K562 (cell line): Measurements from ENCODE around the gene HS3ST2. TPM values are rescaled to one million over a fixed set of nuclear protein-coding genes. Genes with fewer than 3 reads are reported as not detected.

Source experiments
- ATAC-seq: fragments of 200-7000 bp; cut with Tn5 transposase; 3 replicates; pipeline ENCODE4 v1.9.1; 2020; ENCODE audit warnings: moderate library complexity
- BruUV-seq: library from RNA; stranded (reverse); fragments of 400-500 nt; replicated peaks from 2 replicates; lab custom pipeline; 2021; lab: Mats Ljungman, UMichigan
- CTCF ChIA-PET: fragments of 300-600 bp; formaldehyde crosslinking; extraction: SDS; loops from one replicate; lab custom pipeline; 2021; ENCODE audit warnings: low intra/inter-chr PET ratio; lab: Yijun Ruan, JAX
- POLR2A ChIA-PET: fragments of 300-600, 350-650 bp; sonication (Branson Sonifier 250); formaldehyde crosslinking; extraction: SDS; loops from one replicate; lab custom pipeline; 2021; ENCODE audit warnings: antibody characterized with exemption, inconsistent platforms; lab: Yijun Ruan, JAX
- DNase-seq, 4 experiments: peaks; one replicate each; pipeline versions ENCODE4 v3.0.0 to v3.0.0-alpha.2; 2011 to 2018; ENCODE audit warnings: low spot score in 3 of 4, mixed read lengths in 3 of 4; ENCODE audit errors: extremely low read depth in 1 of 4
- FAIRE-seq: peaks from 2 replicates; lab custom pipeline; 2011; peaks lifted over from hg19 to GRCh38; lab: Jason Lieb, UNC
- H2AFZ ChIP-seq: 2 replicates; pipeline ENCODE4 v1.6.0; 2011; ENCODE audit warnings: low read depth, low read length, control low read depth, inconsistent platforms
- H3K27ac ChIP-seq: fragments of 200-600 bp; 3 replicates; pipeline ENCODE4 v1.8.0; 2011; ENCODE audit warnings: low read depth, mild to moderate bottlenecking, control low read depth, inconsistent platforms, low read length, moderate library complexity, mixed read lengths; ENCODE audit errors: extremely low read depth
- H3K27me3 ChIP-seq, 2 experiments: fragments of 300-600 bp in 1 of 2; 2 replicates in 1 of 2; 3 replicates in 1 of 2; pipeline versions ENCODE4 v1.6.0 to v1.8.0; 2011; ENCODE audit warnings: inconsistent platforms in 2 of 2, low read length in 2 of 2, mild to moderate bottlenecking in 1 of 2, mixed read lengths in 1 of 2, moderate library complexity in 1 of 2; ENCODE audit not compliant: control insufficient read depth in 2 of 2, insufficient read depth in 2 of 2
- H3K36me3 ChIP-seq: fragments of 300-600 bp; 3 replicates; pipeline ENCODE4 v1.8.0; 2011; ENCODE audit warnings: mild to moderate bottlenecking, low read length, inconsistent platforms; ENCODE audit not compliant: control insufficient read depth, insufficient read depth
- H3K4me1 ChIP-seq, 2 experiments: fragments of 200-600 bp in 1 of 2; replicated peaks in 1 of 2; 2 replicates in 1 of 2; 3 replicates in 1 of 2; pipeline versions ENCODE4 v1.5.1 to v1.8.0; 2011; ENCODE audit warnings: inconsistent platforms in 2 of 2, low read length in 2 of 2, mild to moderate bottlenecking in 1 of 2, mixed read lengths in 1 of 2, moderate library complexity in 1 of 2; ENCODE audit not compliant: control insufficient read depth in 2 of 2, insufficient read depth in 2 of 2
- H3K4me2 ChIP-seq: 2 replicates; pipeline ENCODE4 v1.6.1; 2011; ENCODE audit warnings: low read length, control low read depth, inconsistent platforms, mixed read lengths; ENCODE audit not compliant: insufficient read depth
- H3K4me3 ChIP-seq: fragments of 200-600 bp; sonication (generic), shearing (Covaris generic); 2 replicates; pipeline ENCODE4 v1.5.1; 2016; ENCODE audit warnings: control low read depth, inconsistent platforms
- H3K79me2 ChIP-seq: fragments of 200-600 bp; 3 replicates; pipeline ENCODE4 v1.8.0; 2011; ENCODE audit warnings: low read length, inconsistent platforms; ENCODE audit not compliant: control insufficient read depth, insufficient read depth
- H3K9ac ChIP-seq, 2 experiments: 2 replicates each; pipeline versions ENCODE4 v1.6.0 to v1.6.1; 2011; ENCODE audit warnings: low read depth in 2 of 2, low read length in 2 of 2, control low read depth in 1 of 2, inconsistent platforms in 1 of 2, mild to moderate bottlenecking in 1 of 2, mixed read lengths in 1 of 2; ENCODE audit not compliant: insufficient read depth in 1 of 2
- H3K9me1 ChIP-seq: one replicate; pipeline ENCODE4 v1.6.0; 2011; ENCODE audit warnings: inconsistent platforms, mild to moderate bottlenecking, low read length, moderate library complexity; ENCODE audit not compliant: control insufficient read depth, insufficient read depth
- H3K9me3 ChIP-seq: replicated peaks from 2 replicates; pipeline ENCODE4 v1.5.1; 2011; ENCODE audit warnings: low read depth, low read length, inconsistent platforms; ENCODE audit not compliant: control insufficient read depth, insufficient read depth
- H4K20me1 ChIP-seq: replicated peaks from 2 replicates; pipeline ENCODE4 v1.6.1; 2011; ENCODE audit warnings: low read length, inconsistent platforms, mixed read lengths; ENCODE audit not compliant: control insufficient read depth, insufficient read depth
- BDP1 ChIP-seq: IDR thresholded peaks from 3 replicates; pipeline ENCODE4 v1.6.1; 2011; ENCODE audit not compliant: insufficient read length, insufficient read depth
- CEBPB ChIP-seq: fragments of 450-650 bp; IDR thresholded peaks from 2 replicates; pipeline ENCODE4 v1.6.1; 2016; ENCODE audit warnings: missing genetic modification characterization, missing compliant biosample characterization
- CEBPG ChIP-seq, 3 experiments: fragments of 200-800 bp in 1 of 3; sonication (Bioruptor generic) in 1 of 3; sonication (generic) in 1 of 3; formaldehyde crosslinking in 1 of 3; IDR thresholded peaks in 2 of 3; conservative IDR thresholded peaks in 1 of 3; 2 replicates each; pipeline versions ENCODE4 v1.6.1 to v1.8.0; 2016 to 2022; ENCODE audit warnings: missing compliant biosample characterization in 2 of 3, missing genetic modification characterization in 2 of 3, mild to moderate bottlenecking in 1 of 3, missing genetic modification reagents in 1 of 3
- HNRNPLL ChIP-seq: fragments of 200-400 bp; formaldehyde crosslinking; IDR thresholded peaks from 2 replicates; pipeline ENCODE4 v1.6.1; 2017; ENCODE audit warnings: low read length, low read depth, mild to moderate bottlenecking; ENCODE audit not compliant: poor library complexity, severe bottlenecking
- POLR2A ChIP-seq: fragments of 450-650 bp; conservative IDR thresholded peaks from 2 replicates; pipeline ENCODE4 v1.6.1; 2016
- ZNF280A ChIP-seq: fragments of 450-650 bp; IDR thresholded peaks from 2 replicates; pipeline ENCODE4 v1.6.1; 2018; ENCODE audit warnings: mild to moderate bottlenecking, low read depth; ENCODE audit not compliant: partially characterized antibody
- WGBS: fragments of 100-300 bp; shearing (Covaris generic); methylation state at CpG from one replicate; pipeline ENCODE4 v1.1.6; 2016; ENCODE audit warnings: low coverage, mixed read lengths; ENCODE audit not compliant: insufficient coverage; ENCODE audit errors: missing lambda C conversion rate; 5-methylcytosine and 5-hydroxymethylcytosine counted together
- in situ Hi-C: fragments of 300-500 bp; cut with MboI; formaldehyde crosslinking; loops from 4 replicates; pipeline ENCODE4 v1.15.0; 2018; ENCODE audit warnings: inconsistent platforms, mixed read lengths
- intact Hi-C: fragments of 100-400 bp; cut with micrococcal nuclease; formaldehyde crosslinking; loops from 2 replicates; pipeline ENCODE4 v1.14.2; 2022
- polyA plus RNA-seq, 8 experiments: library from polyadenylated mRNA; depleted of rRNA in 4 of 8; stranded (reverse) in 5 of 8; unstranded in 3 of 8; fragments of >200 nt; fragmentation: Nextera tagmentation in 2 of 8; fragmentation: Illumina TruSeq in 1 of 8; extraction: Ambion mirVana in 2 of 8; extraction: Trizol in 1 of 8; gene quantifications; 2 replicates each; pipeline versions ENCODE4 v1.2.1 to v1.2.3, GENCODE V29; 2011 to 2014; ENCODE audit warnings: inconsistent platforms in 1 of 8, missing spikeins in 1 of 8
- total RNA-seq, 7 experiments: library from RNA; depleted of rRNA in 6 of 7; stranded (reverse); fragments of >200 nt in 6 of 7; fragmentation: Illumina TruSeq in 2 of 7; extraction: Trizol in 2 of 7; gene quantifications; 2 replicates each; pipeline versions ENCODE4 v1.2.1 to v1.2.3, GENCODE V29; 2011 to 2021; ENCODE audit warnings: low replicate concordance in 1 of 7
- TF ChIP-seq, protein P1 (sequence below): fragments of 450-650 bp; IDR thresholded peaks from 2 replicates; pipeline ENCODE4 v1.6.1; 2016; ENCODE audit warnings: low read depth, mild to moderate bottlenecking, moderate library complexity
- TF ChIP-seq, protein P2 (sequence below): fragments of 450-650 bp; formaldehyde crosslinking; IDR thresholded peaks from 2 replicates; pipeline ENCODE4 v1.4.0; 2020; ENCODE audit warnings: mild to moderate bottlenecking
- TF ChIP-seq, protein P3 (sequence below): fragments of 250-450 bp; sonication (Bioruptor Pico); IDR thresholded peaks from 2 replicates; pipeline ENCODE4 v1.4.0; 2020; ENCODE audit warnings: mild to moderate bottlenecking

HS3ST2 gene
- total and polyA plus RNA-seq, 9 of the 15 experiments (the other 6 are each of a cell fraction or from before 2014, with no cell fraction given), result not detected

DNA sequence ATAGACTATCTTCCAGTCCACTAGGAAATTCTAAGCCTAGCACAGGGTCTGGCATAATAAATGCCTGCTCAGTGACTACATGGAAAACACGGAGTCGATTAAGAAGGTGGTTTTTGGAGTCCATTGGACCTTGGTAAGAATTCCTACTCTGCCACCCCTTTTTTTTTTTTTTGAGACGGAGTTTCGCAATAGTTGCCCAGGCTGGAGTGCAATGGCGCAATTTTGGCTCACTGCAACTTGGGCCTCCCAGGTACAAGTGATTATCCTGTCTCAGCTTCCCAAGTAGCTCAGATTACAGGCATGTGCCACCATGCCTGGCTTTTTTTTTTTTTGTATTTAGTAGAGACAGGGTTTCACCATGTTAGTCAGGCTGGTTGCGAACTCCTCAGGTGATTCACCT is 123.2 kb downstream of the HS3ST2 start:
- in situ Hi-C loops (no loop called here), intact Hi-C loops (no loop called here)
- no peaks in the 10 kb centered on the region for H4K20me1 ChIP-seq
- no peak overlapping the region for H3K4me2 ChIP-seq
- H3K36me3 ChIP-seq, result no peaks in the 10 kb centered on the region
- FAIRE-seq (no peak), DNase-seq (no peak), ATAC-seq (no peak)
- no peak overlapping the region for H3K9ac ChIP-seq
- H3K9me3 ChIP-seq, result no peaks in the 10 kb centered on the region
- 0% methylated on average over 5 of the region's 6 CpGs for WGBS
- ChIA-PET CTCF (no interaction called here), POLR2A (interaction anchor here (0.7 to 1.1 kb wide), 2 partner anchors 8 to 467 kb away, joined by 3 to 4 read pairs; no protein-coding TSS in a partner anchor)
- H3K4me3 ChIP-seq, result no peak overlapping the region
- no peak overlapping the region for H3K27ac ChIP-seq
- BruUV-seq, result no TSS peak
- H3K27me3 ChIP-seq, result peaks cover 3 to 7% of the 10 kb centered on the region in 2 experiments; a peak in 2 of 5 replicates
- peak; percentile 81 for TF ChIP-seq CEBPB (tag)
- TF ChIP-seq, protein P1, sequence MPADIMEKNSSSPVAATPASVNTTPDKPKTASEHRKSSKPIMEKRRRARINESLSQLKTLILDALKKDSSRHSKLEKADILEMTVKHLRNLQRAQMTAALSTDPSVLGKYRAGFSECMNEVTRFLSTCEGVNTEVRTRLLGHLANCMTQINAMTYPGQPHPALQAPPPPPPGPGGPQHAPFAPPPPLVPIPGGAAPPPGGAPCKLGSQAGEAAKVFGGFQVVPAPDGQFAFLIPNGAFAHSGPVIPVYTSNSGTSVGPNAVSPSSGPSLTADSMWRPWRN, result no peak
- TF ChIP-seq CEBPG (CRISPR knock-in tag; IDR thresholded peaks at IDR 0.05), result no peak
- TF ChIP-seq CEBPG (tag; conservative IDR thresholded peaks at IDR 0.05 in 1 of 2, IDR thresholded peaks at IDR 0.05 in 1 of 2), result peak in 1 of 2 experiments; percentile 59; a peak in 2 of 4 replicates
- H3K9me1 ChIP-seq, result no peaks in the 10 kb centered on the region
- no peaks in the 10 kb centered on the region for H3K79me2 ChIP-seq
- H2AFZ ChIP-seq, result no peak overlapping the region
- no peaks in the 10 kb centered on the region for H3K4me1 ChIP-seq

GRCh38 chr16:22938647-22939046 is 124.7 kb downstream of the HS3ST2 start:
- TF ChIP-seq, protein P2, sequence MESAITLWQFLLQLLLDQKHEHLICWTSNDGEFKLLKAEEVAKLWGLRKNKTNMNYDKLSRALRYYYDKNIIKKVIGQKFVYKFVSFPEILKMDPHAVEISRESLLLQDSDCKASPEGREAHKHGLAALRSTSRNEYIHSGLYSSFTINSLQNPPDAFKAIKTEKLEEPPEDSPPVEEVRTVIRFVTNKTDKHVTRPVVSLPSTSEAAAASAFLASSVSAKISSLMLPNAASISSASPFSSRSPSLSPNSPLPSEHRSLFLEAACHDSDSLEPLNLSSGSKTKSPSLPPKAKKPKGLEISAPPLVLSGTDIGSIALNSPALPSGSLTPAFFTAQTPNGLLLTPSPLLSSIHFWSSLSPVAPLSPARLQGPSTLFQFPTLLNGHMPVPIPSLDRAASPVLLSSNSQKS, result no peak
- TF ChIP-seq ZNF280A (no peak), POLR2A (no peak), BDP1 (no peak), HNRNPLL (no peak)
- TF ChIP-seq, protein P3, sequence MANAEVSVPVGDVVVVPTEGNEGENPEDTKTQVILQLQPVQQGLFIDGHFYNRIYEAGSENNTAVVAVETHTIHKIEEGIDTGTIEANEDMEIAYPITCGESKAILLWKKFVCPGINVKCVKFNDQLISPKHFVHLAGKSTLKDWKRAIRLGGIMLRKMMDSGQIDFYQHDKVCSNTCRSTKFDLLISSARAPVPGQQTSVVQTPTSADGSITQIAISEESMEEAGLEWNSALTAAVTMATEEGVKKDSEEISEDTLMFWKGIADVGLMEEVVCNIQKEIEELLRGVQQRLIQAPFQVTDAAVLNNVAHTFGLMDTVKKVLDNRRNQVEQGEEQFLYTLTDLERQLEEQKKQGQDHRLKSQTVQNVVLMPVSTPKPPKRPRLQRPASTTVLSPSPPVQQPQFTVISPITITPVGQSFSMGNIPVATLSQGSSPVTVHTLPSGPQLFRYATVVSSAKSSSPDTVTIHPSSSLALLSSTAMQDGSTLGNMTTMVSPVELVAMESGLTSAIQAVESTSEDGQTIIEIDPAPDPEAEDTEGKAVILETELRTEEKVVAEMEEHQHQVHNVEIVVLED (CRISPR knock-in tag), result no peak
- WGBS, result 0% methylated on average over 1 of the region's 1 CpG
- Histone ChIP-seq H3K4me1 (no peaks in the 10 kb centered on the region), H3K36me3 (no peaks in the 10 kb centered on the region), H2AFZ (no peak overlapping the region), H3K79me2 (no peaks in the 10 kb centered on the region), H3K9me3 (no peaks in the 10 kb centered on the region), H3K4me3 (no peak overlapping the region), H4K20me1 (no peaks in the 10 kb centered on the region), H3K4me2 (no peak overlapping the region), H3K27ac (no peak overlapping the region), H3K27me3 (peaks cover 0 to 2% of the 10 kb centered on the region in 2 experiments; a peak in 1 of 5 replicates), H3K9me1 (no peaks in the 10 kb centered on the region), H3K9ac (no peak overlapping the region)
- ChIA-PET POLR2A (no interaction called here), CTCF (no interaction called here)
- in situ Hi-C loops (no loop called here), intact Hi-C loops (no loop called here)
- no TSS peak for BruUV-seq
- ATAC-seq, result no peak
- no peak for FAIRE-seq
- DNase-seq, result no peak
